CD14-positive monocyte (primary cell): Measurements from ENCODE around the gene WFDC1. TPM values are rescaled to one million over a fixed set of nuclear protein-coding genes. Genes with fewer than 3 reads are reported as not detected.

Source experiments
- DNase-seq, 3 donors: peaks; one replicate each; pipeline ENCODE4 v3.0.0-alpha.2; 2011 to 2022
- H2AFZ ChIP-seq: 2 replicates; pipeline ENCODE4 v1.6.0; 2012; ENCODE audit warnings: mild to moderate bottlenecking, low read depth, low read length, inconsistent platforms; ENCODE audit not compliant: insufficient read depth, poor library complexity, severe bottlenecking
- H3K27ac ChIP-seq, 2 donors: 1 replicate in 1 of 2; 2 replicates in 1 of 2; pipeline ENCODE4 v1.5.1; 2012 to 2013; ENCODE audit warnings: low read length in 2 of 2, control low read depth in 1 of 2, inconsistent platforms in 1 of 2, low read depth in 1 of 2, mild to moderate bottlenecking in 1 of 2
- H3K27me3 ChIP-seq, 2 donors: one replicate each; pipeline versions ENCODE4 v1.6.0 to v1.6.1; 2011 to 2013; ENCODE audit warnings: low read length in 2 of 2; ENCODE audit not compliant: control insufficient read depth in 2 of 2, insufficient read depth in 2 of 2
- H3K36me3 ChIP-seq, 2 donors: replicated peaks in 1 of 2; 1 replicate in 1 of 2; 2 replicates in 1 of 2; pipeline versions ENCODE4 v1.5.1 to v1.6.1; 2012 to 2013; ENCODE audit warnings: low read length in 2 of 2, control low read depth in 1 of 2, inconsistent platforms in 1 of 2, mild to moderate bottlenecking in 1 of 2; ENCODE audit not compliant: insufficient read depth in 2 of 2, control insufficient read depth in 1 of 2
- H3K4me1 ChIP-seq, 2 donors: 1 replicate in 1 of 2; 2 replicates in 1 of 2; pipeline versions ENCODE4 v1.5.1 to v1.6.1; 2012 to 2013; ENCODE audit warnings: low read length in 2 of 2, control low read depth in 1 of 2, inconsistent platforms in 1 of 2, mild to moderate bottlenecking in 1 of 2, moderate library complexity in 1 of 2; ENCODE audit not compliant: insufficient read depth in 2 of 2, control insufficient read depth in 1 of 2
- H3K4me2 ChIP-seq: replicated peaks from 2 replicates; pipeline ENCODE3; 2012; ENCODE audit warnings: low read length, moderate library complexity, mild to moderate bottlenecking; ENCODE audit not compliant: poor library complexity, severe bottlenecking; ENCODE audit errors: extremely low read depth
- H3K4me3 ChIP-seq, 3 experiments: fragments of 200-600 bp in 1 of 3; sonication (generic) in 1 of 3; replicated peaks in 1 of 3; 1 replicate in 2 of 3; 2 replicates in 1 of 3; pipeline ENCODE4 v1.5.1; 2011 to 2013; ENCODE audit warnings: low read length in 3 of 3, mild to moderate bottlenecking in 3 of 3, control low read depth in 2 of 3, low read depth in 2 of 3, inconsistent platforms in 1 of 3, moderate library complexity in 1 of 3
- H3K79me2 ChIP-seq: 2 replicates; pipeline ENCODE4 v1.6.0; 2012; ENCODE audit warnings: mild to moderate bottlenecking, control low read depth, inconsistent platforms, low read length, moderate library complexity; ENCODE audit not compliant: insufficient read depth
- H3K9ac ChIP-seq: 2 replicates; pipeline ENCODE4 v1.6.0; 2017; ENCODE audit warnings: low read length, mild to moderate bottlenecking; ENCODE audit not compliant: insufficient read depth, poor library complexity, severe bottlenecking
- H3K9me3 ChIP-seq, 2 donors: replicated peaks in 1 of 2; 1 replicate in 1 of 2; 2 replicates in 1 of 2; pipeline versions ENCODE4 v1.5.1 to v1.6.1; 2012 to 2013; ENCODE audit warnings: low read length in 2 of 2, control low read depth in 1 of 2; ENCODE audit not compliant: control insufficient read depth in 1 of 2, insufficient read depth in 1 of 2
- H4K20me1 ChIP-seq: 2 replicates; pipeline ENCODE4 v1.6.0; 2012; ENCODE audit warnings: mild to moderate bottlenecking, low read length, control low read depth, moderate library complexity; ENCODE audit not compliant: insufficient read depth
- H3K27ac Mint-ChIP-seq, 7 donors: one replicate each; pipeline ENCODE4 v1.8.0; 2020; ENCODE audit warnings: mild to moderate bottlenecking in 7 of 7, mixed read lengths in 7 of 7, moderate library complexity in 6 of 7, inconsistent platforms in 2 of 7
- H3K27me3 Mint-ChIP-seq, 3 donors: one replicate each; pipeline ENCODE4 v1.8.0; 2021 to 2022; ENCODE audit warnings: low read depth in 3 of 3, mild to moderate bottlenecking in 3 of 3, mixed read lengths in 3 of 3, moderate library complexity in 3 of 3, inconsistent platforms in 1 of 3
- H3K36me3 Mint-ChIP-seq, 2 donors: one replicate each; pipeline ENCODE4 v1.8.0; 2020; ENCODE audit warnings: mixed read lengths in 2 of 2, inconsistent platforms in 1 of 2, mild to moderate bottlenecking in 1 of 2
- H3K4me1 Mint-ChIP-seq: one replicate; pipeline ENCODE4 v1.8.0; 2020; ENCODE audit warnings: mild to moderate bottlenecking, mixed read lengths
- H3K4me3 Mint-ChIP-seq, 2 donors: one replicate each; pipeline ENCODE4 v1.8.0; 2020; ENCODE audit warnings: mild to moderate bottlenecking in 2 of 2, mixed read lengths in 2 of 2, moderate library complexity in 1 of 2
- H3K9me3 Mint-ChIP-seq, 7 donors: one replicate each; pipeline ENCODE4 v1.8.0; 2020 to 2022; ENCODE audit warnings: mixed read lengths in 7 of 7, mild to moderate bottlenecking in 6 of 7, moderate library complexity in 6 of 7, inconsistent platforms in 2 of 7
- WGBS: methylation state at CpG from one replicate; pipeline ENCODE4 v1.1.5; 2013; ENCODE audit warnings: missing lambda C conversion rate; ENCODE audit not compliant: insufficient coverage; 5-methylcytosine and 5-hydroxymethylcytosine counted together
- intact Hi-C, 2 donors: fragments of 100-400 bp; cut with micrococcal nuclease; formaldehyde crosslinking; loops; one replicate each; pipeline versions ENCODE4 v1.15.0 to v1.15.1; 2023
- polyA plus RNA-seq, 3 donors: library from polyadenylated mRNA; depleted of rRNA in 1 of 3; unstranded in 2 of 3; stranded (reverse) in 1 of 3; fragments of 300-500 nt in 2 of 3; fragments of >200 nt in 1 of 3; fragmentation: Illumina TruSeq in 2 of 3; gene quantifications; 1 replicate in 2 of 3; 2 replicates in 1 of 3; pipeline ENCODE4 v1.2.3, GENCODE V29; 2012 to 2021
- TF ChIP-seq, protein P1 (sequence below): fragments of 200-600 bp; IDR thresholded peaks from one replicate; pipeline ENCODE4 v1.8.0; 2022; ENCODE audit warnings: antibody characterized with exemption, mild to moderate bottlenecking

WFDC1 gene
- polyA plus RNA-seq, 3 donors: not detected

DNA sequence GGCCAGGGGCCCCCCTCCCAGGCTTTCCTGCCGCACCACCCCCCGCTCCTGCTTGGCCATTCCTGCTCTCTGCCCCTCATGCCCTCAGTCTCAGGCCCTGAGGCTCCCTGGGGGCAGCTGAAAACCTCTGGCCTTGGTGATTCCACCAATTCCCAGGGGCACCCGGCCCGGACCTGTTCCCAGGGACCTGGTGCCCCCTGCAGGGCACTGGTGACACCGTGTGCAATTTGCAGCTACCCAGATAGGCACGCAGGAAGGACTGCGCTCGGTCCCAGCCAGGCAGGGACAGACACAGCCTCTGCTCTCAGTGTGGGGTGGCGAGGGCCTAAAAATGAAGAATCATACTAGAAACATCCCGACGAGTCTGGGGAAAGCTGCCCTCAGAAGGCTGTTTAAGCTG is 13.4 kb downstream of the WFDC1 start:
- Histone ChIP-seq H3K36me3 (no peaks in the 10 kb centered on the region), H3K27ac (no peak overlapping the region), H3K27me3 (peaks cover 5 to 13% of the 10 kb centered on the region in 2 donors), H3K9ac (no peak overlapping the region), H3K9me3 (no peaks in the 10 kb centered on the region), H3K4me2 (no peak overlapping the region), H4K20me1 (no peaks in the 10 kb centered on the region), H2AFZ (no peak overlapping the region), H3K4me3 (no peak overlapping the region), H3K79me2 (no peaks in the 10 kb centered on the region), H3K4me1 (no peaks in the 10 kb centered on the region)
- Mint-ChIP-seq H3K4me3 (no peak overlapping the region), H3K27me3 (peaks cover 15 to 29% (median 23%) of the 10 kb centered on the region in 3 donors), H3K9me3 (peaks cover 0 to 1% (median 0%) of the 10 kb centered on the region in 7 donors), H3K36me3 (no peaks in the 10 kb centered on the region), H3K27ac (no peak overlapping the region), H3K4me1 (no peaks in the 10 kb centered on the region)
- WGBS: 20% methylated on average over 11 of the region's 11 CpGs
- TF ChIP-seq, protein P1, sequence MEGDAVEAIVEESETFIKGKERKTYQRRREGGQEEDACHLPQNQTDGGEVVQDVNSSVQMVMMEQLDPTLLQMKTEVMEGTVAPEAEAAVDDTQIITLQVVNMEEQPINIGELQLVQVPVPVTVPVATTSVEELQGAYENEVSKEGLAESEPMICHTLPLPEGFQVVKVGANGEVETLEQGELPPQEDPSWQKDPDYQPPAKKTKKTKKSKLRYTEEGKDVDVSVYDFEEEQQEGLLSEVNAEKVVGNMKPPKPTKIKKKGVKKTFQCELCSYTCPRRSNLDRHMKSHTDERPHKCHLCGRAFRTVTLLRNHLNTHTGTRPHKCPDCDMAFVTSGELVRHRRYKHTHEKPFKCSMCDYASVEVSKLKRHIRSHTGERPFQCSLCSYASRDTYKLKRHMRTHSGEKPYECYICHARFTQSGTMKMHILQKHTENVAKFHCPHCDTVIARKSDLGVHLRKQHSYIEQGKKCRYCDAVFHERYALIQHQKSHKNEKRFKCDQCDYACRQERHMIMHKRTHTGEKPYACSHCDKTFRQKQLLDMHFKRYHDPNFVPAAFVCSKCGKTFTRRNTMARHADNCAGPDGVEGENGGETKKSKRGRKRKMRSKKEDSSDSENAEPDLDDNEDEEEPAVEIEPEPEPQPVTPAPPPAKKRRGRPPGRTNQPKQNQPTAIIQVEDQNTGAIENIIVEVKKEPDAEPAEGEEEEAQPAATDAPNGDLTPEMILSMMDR: peak; percentile 19
- DNase-seq: no peak
- intact Hi-C loops: no loop called here

DNA sequence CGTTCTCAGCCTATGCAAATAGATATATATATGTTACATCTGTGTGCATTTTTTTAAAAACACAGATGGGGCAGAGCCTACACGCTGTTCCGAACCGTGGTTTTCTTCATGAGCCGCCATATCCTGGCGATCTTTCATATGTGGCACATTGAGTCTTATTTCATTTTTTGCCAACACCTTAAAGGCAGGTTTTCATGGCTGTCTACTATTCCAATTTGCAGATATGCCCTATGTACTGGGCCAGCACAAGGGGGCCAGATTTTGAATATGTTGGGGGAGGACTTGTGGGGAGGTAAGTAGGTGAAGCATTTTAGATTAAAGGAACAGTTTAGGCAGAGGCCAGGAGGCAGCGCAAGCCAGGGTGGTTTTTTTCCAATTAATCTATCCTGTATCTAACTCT is 16.0 kb downstream of the WFDC1 start:
- H4K20me1 ChIP-seq: no peaks in the 10 kb centered on the region
- no peaks in the 10 kb centered on the region for H3K9me3 ChIP-seq
- no peak overlapping the region for H3K4me3 ChIP-seq
- no peak overlapping the region for H2AFZ ChIP-seq
- no peak overlapping the region for H3K27ac ChIP-seq
- no peak overlapping the region for H3K4me3 Mint-ChIP-seq
- no peaks in the 10 kb centered on the region for H3K79me2 ChIP-seq
- no peaks in the 10 kb centered on the region for H3K36me3 Mint-ChIP-seq
- peaks cover 5 to 25% of the 10 kb centered on the region in 2 donors for H3K27me3 ChIP-seq
- no peaks in the 10 kb centered on the region for H3K4me1 ChIP-seq
- H3K36me3 ChIP-seq: no peaks in the 10 kb centered on the region
- TF ChIP-seq, protein P1: no peak
- 100% methylated on average over 4 of the region's 7 CpGs for WGBS
- H3K9ac ChIP-seq: no peak overlapping the region
- H3K27me3 Mint-ChIP-seq: peaks cover 33 to 47% (median 39%) of the 10 kb centered on the region in 3 donors
- no peak for DNase-seq
- H3K9me3 Mint-ChIP-seq: peaks cover 0 to 3% (median 0%) of the 10 kb centered on the region in 7 donors
- no peak overlapping the region for H3K27ac Mint-ChIP-seq
- intact Hi-C loops: no loop called here
- H3K4me1 Mint-ChIP-seq: no peaks in the 10 kb centered on the region
- no peak overlapping the region for H3K4me2 ChIP-seq
